HG03565 (cell line): ENCODE measurements around the gene LARGE1.

ENCODE experiments used
- ATAC-seq: cut with Tn5 transposase; IDR thresholded peaks from one replicate; pipeline ENCODE4 v1.9.1; 2021; ENCODE audit warnings: mild to moderate bottlenecking, moderate library complexity; ENCODE audit not compliant: unreplicated experiment

The LARGE1 gene

DNA sequence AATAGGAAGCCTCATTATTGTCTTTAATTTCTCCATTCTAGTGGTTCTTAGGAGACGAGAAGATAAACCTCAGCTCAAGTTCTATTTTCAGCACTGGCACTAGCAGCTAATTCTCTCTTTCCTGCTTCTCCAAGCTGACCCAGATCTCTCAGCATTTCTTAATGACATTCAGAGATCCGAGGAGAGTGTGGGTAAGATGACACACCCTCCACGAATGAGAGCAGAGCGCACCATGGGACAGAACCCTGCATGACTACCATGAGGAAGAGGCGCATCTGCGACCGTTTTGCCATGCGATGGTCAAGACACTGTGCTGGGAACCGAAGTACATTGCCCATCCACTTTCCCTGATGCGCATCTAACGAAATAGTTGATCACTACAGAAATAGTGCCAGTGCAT is 241.8 kb downstream of the LARGE1 start:
- no peak for ATAC-seq

DNA sequence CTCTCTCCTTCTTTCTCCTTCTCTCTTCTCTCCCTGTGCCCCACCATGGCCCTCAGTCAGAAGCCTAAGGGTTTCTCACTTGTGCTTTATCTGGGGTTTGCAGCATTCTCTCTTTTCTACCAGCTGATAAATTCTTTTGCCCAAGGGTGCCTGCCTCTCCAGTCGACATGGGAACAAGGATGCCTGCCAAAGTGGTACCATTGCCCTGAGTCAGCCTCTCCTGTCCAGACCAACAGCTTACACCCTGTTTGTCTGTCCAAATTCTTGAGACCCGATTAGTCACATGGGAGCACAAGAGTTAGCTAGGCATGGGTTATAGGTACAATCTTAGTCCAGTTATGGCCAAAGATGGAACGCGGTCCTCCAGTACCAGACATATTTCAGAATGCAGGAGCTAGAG is 242.7 kb downstream of the LARGE1 start:
- ATAC-seq: no peak

DNA sequence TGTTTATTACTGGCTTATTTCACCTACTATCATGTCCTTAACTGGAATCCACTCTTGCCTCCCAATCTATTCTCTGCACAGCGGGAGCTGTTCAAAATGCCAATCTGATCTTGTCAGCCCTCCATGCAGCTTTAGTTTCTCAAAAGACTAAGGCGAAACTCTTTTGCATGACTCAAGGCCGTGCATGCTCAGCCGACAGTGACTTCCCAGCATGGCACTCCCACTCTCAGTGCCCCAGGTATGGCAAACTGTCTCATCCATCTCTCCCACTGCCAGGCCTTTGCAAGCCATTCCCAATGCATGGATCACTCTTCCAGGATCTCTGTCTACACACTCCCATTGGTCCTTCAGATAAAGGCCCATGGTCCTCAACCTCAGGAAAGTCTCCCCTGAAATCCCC is 245.9 kb downstream of the LARGE1 start:
- no peak for ATAC-seq

DNA sequence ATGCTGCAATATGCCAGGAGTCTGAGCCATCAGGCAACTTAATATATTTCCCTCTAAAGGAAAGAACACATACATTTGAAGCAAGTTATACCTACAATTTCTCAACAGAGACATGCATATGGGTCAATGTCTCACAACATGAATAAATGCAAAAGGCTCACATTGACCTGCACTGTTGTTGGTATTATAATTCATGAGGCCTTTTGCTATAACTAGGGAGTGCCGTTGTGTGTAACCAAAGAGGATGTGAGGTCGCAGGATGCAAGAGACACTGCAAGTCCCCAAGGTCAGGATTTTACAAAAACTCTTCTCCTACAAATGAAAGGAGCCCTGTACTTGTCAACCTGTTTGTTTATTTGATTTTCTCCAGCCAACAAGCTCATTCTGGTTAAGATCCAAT is 250.5 kb downstream of the LARGE1 start:
- ATAC-seq: no peak

DNA sequence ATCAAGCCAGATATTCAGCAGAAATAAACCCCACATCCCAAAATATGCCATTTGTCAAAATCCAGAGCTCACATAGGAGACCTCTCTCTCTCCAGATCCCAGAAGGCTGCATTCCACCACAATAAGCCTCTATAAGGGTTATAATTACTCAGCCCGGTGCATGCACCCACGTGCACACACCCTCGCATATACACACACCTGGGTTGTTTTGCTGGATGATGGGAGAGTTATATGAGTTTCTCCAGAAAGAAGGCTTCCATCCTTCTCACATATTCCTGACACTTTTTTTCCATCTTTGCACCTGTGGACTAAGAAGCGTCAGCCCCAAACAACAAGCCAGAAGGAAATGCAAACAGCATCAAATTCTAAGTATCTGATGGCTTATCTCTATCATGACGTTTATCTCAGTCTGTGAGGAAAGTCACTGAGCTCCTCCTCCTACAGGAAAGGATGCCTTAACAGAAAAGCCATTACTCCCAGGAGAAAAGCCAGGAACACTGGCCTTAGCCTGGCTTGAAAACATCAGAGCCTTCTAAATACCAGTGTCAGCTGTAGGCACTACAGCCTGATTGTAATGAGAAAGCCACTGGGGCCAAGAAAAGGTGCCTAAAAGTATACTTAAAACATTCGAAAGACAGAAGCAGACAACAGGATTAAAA is 253.2 kb downstream of the LARGE1 start:
- ATAC-seq: no peak

DNA sequence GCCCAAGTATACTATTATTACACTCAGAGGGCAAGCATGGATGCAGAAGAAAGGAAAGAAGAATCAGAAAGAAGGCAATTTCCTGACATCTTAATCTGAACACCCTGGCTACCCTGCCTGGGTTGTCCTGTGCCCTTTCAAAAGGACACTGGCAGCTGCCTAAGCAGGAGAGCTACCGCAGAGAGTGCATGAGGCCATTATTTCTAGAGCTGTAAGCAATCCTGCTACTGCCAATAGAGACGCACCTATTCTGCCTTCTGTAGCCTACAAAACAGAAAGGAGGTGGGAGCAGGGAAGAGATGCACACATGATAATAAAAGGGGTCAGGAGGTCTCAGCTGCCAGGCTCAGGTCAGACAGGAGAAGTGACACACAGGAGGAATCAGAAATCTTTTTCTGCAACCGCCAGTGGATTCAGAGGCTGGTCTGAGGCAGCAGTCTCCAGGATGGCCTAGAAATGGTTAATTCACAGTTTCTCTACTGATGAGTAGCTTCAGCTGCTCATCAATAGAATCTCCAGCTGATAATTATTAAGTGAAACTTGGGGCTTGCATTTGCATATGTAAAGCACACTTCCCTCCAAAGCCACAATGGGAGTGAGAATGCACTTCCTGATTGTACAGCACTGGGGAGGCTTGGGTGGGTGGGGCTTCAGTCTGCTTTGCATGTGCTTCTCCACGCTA is 253.9 kb downstream of the LARGE1 start:
- ATAC-seq: no peak

DNA sequence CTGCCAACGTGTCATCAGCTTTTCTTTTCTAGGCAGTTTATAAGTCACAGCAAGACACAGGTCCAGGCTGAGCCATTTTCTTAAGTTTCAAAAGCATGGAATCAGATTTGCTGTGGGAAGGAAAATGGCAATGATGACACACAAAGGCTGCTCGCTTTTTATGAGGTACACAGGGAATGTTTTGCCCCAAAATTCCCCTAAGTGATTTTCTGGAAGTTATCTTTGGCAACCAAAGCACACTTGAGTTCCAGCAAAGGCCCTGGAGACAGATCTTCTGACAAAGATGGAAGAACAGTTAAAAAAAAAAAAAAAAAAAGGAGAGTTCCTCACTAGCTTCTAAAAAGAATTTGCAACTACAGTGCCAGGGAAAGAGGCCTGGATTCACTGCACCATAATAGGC is 260.8 kb downstream of the LARGE1 start:
- ATAC-seq: no peak

DNA sequence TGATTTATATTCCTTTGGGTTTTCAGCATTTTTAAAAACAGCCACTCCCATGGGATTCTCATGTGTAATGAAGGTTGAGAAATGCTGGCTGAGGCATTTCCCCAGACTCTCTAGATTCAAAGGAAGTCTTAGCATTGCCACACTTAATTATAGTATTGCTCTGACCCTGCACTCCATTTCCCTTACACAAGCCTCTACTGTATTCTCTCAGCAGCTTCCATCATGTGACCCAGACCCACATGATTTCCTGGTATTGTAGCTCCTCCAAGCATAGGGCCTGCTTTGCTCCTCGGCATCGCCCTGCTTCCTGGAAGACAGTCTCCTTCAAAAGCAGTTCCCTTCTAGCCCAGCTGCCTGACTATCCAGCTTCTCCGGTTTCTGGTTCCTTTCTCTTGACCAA is 261.5 kb downstream of the LARGE1 start:
- no peak for ATAC-seq

DNA sequence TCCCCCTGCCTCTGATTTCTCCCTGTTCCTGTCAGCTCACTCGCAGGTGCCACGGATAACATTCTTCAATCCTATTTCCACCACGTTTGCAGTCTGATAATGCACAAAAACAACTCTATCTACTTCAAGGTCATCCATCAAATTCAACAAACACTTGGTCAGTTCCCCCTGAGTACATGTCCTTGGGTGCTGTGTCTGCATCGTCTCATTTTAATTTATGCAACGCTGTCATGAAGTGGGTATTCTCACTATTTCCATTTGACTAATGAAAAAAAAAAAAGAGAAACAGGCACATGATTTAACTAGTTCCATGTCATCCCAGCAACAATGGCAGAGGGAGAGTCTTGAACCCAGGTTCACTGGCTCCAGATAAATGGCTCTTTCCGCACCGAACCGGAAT is 262.6 kb downstream of the LARGE1 start:
- ATAC-seq: no peak

DNA sequence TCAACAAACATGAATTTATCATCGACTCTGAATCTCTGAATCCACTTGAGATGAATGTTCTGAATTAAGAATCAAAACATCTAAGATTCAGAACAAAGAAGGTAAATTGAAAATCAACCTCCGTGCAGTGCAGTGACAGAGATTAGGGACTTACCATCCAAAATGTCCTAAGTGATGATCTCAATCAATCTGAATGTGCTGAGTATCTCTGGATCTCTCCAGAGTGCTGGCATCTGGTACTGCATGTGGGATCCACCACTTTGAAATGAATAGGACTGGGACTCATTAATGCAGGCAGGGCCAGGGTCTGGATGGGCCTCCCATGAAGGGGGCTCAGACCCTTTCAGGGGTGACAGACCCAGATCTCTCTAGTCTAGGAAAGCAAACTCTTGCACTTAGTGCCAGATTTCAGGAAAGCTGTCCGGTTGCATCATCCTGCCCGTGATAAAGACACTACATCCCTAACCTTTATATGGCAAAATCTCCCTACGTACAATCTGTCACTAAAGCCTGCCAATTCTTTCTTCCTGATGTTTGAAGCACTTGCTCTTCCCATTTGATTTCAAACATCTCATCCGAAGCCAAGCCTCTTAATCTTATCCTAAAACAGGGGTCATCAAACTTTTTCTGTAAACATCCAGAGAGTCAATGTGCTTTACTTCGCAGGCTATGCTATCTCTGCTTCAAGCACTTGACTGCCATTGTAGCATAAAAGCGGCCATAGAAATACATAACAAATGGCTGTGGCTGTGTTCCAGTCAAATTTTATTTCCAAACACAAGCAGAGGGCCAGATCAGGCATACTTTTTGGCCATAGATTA is 263.3 kb downstream of the LARGE1 start:
- no peak for ATAC-seq

DNA sequence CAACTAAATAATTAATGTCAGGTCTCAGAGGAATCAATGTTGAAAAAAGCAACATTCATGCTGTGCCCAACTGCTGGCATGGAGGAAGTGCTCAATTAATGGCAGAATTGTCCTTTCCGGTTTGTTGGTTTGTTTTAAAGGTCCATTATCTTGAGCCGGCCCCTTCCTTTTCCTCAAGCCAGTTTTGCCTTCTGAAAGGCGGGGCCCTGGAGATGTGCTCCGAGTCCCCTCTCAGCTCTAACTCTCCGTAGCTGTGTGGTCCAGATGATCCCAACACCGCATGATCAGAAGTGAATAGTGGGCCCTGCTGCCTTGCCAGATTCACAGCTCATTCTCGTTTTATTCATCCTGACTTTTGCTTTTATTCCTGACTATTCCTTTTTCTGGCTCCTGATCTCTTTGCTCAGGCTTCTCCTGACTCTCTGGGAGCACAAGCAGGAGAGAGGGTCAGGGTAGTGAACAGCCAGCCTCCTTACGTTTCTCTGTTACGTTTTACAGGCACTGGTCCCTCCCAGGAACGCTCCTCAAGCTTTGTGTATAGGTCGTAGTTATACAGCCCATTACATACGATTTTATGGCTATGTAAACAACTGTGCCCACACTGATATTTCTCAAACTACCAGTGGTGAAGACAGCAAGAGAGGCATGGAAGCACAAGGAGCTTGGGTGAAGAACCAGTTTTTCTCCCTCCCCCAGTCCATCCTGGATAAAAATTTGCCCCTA is 265.9 kb downstream of the LARGE1 start:
- no peak for ATAC-seq

DNA sequence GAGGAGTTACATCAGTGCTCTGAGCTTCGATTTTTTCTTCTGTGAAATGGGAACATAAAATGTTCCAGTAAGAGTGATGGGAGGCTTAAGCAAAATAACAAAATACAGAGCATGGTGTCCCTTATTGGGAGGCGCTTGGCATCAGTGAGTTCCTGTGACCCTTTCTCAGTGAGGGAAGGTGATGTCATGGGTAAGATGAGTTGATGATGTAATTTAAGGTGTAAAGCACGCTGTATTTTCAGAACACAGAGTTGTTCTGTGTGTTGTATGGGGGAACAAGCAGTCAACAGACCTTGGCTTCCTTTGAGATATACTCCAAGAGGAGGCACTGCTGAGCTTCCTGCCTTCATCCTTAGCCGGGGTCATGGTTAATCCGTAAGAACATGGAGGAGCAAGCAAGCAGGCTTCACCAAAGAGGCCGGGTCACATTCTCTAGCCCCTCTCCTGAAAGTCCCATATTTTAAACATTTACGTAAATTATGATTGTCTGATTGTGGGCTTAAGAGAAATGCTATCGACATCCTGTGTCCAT is 266.7 kb downstream of the LARGE1 start:
- no peak for ATAC-seq

DNA sequence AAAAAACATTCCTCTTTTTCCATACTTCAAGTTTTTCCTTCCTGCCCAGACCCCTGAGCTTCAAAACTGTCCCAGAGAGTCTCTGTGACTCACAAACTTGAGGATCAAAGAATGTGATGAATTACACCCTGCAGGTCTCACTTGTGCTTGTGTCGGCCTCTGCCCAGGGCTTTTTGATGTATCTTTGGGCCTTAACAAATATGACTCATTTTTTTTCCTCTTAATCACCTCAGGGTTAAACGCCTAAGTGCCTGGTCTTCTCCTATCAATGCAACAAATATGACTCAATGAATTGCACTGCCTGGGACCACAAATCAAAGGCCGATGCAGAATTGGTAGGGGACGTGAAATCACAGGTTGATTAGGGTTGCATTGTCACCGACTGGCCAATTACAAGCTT is 267.7 kb downstream of the LARGE1 start:
- no peak for ATAC-seq

DNA sequence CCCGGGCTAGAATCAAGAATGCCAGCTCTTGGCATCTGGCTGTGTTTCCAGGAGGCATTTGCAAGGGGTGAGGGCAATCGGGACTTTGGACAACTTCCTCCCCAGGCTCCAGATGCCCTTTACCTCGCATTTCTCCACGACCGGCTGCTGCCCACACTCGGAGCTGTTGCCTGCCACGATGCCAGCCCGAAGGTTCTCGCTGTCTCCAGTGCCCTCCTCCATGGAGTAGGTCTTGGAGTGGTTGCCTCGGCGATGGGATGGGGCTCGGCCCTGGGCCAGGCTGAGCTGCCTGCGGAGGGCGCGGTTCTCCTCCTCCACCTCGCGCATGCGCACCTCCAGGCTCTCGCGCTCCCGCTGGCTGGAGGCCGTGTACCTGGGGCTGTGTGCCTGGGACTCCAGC is 270.0 kb downstream of the LARGE1 start:
- no peak for ATAC-seq

DNA sequence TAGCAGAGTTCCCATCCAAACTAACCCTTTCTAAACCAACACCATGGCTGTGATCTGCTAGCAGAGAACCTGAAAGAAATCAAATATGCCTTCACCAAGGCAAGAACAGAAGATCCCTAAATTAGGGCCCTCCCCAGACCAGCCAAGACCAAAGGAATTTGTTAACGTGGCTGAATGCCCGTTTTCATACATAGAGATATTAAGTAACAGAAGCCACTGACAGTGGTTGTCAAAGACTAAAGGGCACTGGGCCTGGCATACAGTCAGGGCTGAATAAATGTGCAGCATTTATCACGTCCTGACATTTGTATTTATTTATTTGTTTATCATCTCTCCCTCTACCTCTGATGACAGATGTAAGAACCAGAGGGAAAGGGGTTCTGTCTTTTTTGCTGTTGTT is 271.8 kb downstream of the LARGE1 start:
- no peak for ATAC-seq

DNA sequence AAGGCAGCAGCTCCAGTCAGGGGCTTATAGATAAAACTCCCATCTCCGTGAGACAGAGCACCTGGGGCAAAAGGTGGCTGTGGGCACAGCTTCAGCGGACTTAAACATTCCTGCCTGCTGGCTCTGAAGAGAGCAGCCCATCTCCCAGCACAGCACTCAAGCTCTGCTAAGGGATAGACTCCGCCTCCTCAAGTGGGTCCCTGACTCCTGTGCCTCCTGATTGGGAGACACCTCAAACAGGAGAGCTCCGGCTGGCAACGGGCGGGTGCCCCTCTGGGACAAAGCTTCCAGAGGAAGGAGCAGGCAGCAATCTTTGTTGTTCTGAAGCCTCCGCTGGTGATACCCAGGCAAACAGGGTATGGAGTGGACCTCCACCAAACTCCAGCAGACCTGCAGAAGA is 279.4 kb downstream of the LARGE1 start:
- no peak for ATAC-seq

DNA sequence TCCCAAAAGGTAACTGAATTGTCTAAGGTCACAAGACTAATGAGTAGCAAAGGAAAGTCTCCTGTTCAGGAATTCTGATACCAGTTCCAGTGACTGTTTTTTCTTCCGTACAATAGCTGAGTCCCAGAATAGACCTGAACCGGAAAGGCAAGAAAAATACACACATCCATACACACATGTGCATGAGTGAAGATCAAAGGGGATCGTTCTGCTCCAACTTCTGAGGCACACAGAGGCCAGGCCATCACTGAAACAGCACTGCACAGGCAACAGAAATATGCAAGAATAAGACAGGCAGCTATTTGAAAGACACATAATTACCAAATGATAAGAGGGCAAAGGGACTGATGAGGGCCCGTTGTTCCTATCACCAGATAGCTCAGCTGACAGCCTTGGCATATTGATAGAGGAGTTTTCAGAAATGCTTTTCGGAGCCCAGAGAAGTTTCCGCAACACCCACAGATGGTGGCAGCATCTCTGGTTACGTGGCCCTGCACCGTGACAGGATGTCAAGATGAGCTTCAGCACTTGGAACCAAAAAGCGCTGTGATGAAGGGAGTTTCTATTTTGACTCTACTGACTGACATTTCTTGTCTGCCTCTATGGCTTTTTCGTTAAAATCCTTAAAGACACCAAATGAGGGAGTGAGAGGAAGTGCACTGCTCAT is 280.6 kb downstream of the LARGE1 start:
- ATAC-seq: no peak

DNA sequence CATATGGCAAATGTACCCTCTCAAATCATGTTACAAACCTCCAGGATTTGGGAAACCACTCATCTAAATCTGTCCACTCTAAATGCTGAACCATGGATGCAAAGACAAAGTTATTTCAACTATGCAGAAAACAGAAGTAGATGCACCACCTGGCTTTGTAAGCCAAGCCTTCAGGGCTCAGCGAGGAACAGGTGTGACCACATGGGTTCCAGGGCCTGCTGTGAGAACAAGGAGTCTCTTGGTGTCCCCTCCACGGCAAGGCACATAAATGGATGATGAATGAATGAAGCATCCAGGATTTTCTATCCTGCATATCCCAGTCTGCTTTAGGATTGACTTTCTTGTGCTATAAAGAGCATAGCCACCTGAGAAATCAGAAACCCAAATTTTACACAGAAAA is 284.5 kb downstream of the LARGE1 start:
- ATAC-seq: no peak

DNA sequence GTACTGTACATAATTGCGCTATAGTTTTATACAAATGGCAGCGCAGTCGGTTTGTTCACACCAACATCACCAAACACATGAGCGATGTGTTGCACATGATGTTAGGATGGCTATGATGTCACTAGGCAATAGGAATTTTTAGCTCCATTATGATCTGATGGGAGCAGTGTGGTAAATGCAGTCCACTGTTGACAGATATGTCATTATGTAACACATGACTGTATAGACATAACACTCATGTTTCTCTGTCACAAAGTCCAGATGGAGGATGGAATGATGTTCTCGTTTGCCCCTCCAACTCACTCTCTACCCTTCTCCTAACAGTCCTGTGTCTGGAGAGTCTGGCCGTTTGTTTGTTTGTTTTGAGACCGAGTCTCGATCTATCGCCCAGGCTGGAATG is 288.5 kb downstream of the LARGE1 start:
- no peak for ATAC-seq

DNA sequence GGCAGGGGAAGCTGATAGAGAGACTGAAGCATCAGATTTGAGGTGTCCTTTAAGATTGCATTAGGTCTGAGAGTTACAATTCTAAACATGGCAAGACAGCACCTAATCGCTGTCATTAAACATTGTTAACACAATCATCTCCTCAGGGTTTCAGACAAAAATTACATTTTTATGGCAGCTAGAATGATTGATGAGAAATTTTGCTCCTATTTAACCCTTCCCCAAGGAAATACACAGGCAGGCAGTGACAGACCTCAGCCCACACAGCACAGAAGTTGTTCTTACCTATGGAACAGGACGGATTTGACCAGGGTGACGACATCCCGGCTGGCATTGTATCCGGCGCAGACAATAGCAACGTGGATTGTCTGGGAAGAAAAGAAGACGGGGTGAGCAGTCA is 294.3 kb downstream of the LARGE1 start:
- ATAC-seq: no peak

DNA sequence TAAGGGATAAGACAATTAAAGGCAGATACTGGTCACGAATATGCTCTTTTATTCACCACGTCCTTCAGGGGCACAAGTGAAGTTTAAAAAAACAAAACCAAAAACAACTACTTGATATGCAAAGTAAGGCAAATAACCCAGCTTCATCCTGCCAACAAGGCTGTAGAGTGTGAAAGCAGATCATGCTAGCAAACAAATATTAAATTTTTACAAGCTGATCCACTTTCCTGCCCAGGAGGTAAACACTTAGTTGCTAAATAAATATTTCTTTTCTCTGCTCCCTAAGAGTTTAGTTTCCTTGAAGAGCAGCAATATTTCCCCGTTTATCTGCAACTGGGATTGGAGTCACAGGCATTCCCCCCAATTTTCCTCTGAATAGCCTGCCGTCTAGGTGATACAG is 300.2 kb downstream of the LARGE1 start:
- ATAC-seq: no peak
